ENCODE measurements around the gene POLR2L. TPM values are rescaled to one million over a fixed set of nuclear protein-coding genes. Genes with fewer than 3 reads are reported as not detected.

Gene POLR2L
- total RNA-seq, 1 donor from 2014 or later, result 76.7 TPM

GRCh38 chr11:831118-831864, 11.0 kb downstream of the POLR2L start:
- Mint-ChIP-seq H3K36me3 (ENCODE audit: low read depth, unreplicated experiment) (no peaks in the 10 kb centered on the region), H3K27me3 (ENCODE audit: unreplicated experiment) (peaks cover 18% of the 10 kb centered on the region), H3K4me1 (ENCODE audit: unreplicated experiment) (peaks cover 21% of the 10 kb centered on the region), H3K9me3 (ENCODE audit: unreplicated experiment) (no peaks in the 10 kb centered on the region), H3K4me3 (ENCODE audit: unreplicated experiment) (no peak overlapping the region), H3K27ac (ENCODE audit: unreplicated experiment) (no peak overlapping the region)
- peak; percentile 6 for DNase-seq (ENCODE audit: low spot score)
- TF ChIP-seq, protein P1, sequence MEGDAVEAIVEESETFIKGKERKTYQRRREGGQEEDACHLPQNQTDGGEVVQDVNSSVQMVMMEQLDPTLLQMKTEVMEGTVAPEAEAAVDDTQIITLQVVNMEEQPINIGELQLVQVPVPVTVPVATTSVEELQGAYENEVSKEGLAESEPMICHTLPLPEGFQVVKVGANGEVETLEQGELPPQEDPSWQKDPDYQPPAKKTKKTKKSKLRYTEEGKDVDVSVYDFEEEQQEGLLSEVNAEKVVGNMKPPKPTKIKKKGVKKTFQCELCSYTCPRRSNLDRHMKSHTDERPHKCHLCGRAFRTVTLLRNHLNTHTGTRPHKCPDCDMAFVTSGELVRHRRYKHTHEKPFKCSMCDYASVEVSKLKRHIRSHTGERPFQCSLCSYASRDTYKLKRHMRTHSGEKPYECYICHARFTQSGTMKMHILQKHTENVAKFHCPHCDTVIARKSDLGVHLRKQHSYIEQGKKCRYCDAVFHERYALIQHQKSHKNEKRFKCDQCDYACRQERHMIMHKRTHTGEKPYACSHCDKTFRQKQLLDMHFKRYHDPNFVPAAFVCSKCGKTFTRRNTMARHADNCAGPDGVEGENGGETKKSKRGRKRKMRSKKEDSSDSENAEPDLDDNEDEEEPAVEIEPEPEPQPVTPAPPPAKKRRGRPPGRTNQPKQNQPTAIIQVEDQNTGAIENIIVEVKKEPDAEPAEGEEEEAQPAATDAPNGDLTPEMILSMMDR (IDR thresholded peaks at IDR 0.05; ENCODE audit: unreplicated experiment), result no peak

DNA sequence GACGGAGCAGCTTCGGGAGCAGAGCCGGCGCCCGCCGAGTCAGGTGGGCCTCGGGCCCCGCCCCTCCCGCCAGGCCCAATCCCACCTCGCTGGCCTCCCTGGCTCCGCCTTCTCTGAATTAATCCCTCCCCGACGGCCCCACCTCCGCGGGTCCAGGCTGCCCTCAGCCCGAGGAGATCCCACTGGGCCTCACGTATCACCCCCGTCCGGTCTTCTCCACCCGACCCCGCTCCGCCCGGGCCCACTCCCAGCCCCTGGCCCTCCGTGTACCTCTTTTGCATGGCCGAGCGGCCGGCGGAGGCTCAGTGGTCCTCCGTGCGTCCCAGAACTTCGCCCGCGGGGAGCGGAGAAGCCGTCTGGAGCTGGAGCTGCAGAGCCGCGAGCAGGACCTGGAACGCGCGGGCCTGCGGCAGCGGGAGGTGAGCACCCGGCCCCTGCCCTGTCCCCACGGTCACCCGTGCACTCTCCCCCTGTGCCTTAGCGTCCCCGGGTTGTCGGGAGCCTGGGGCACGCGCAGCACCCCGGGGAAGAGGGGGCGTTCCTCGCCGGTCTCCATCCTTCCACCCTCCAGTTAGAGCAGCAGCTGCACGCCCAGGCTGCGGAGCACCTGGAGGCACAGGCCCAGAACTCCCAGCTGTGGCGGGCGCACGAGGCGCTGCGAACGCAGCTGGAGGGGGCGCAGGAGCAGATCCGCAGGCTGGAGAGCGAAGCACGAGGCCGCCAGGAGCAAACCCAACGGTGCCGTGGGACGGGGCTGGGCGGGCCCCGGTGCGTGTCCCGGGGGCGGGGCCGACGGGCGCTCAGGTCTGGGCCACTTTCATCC, 11.8 kb downstream of the POLR2L start:
- peaks cover 18% of the 10 kb centered on the region for H3K27me3 Mint-ChIP-seq (ENCODE audit: unreplicated experiment)
- H3K4me3 Mint-ChIP-seq (ENCODE audit: unreplicated experiment), result no peak overlapping the region
- H3K27ac Mint-ChIP-seq (ENCODE audit: unreplicated experiment), result no peak overlapping the region
- no peaks in the 10 kb centered on the region for H3K9me3 Mint-ChIP-seq (ENCODE audit: unreplicated experiment)
- DNase-seq (ENCODE audit: low spot score), result peak; percentile 79
- H3K36me3 Mint-ChIP-seq (ENCODE audit: low read depth, unreplicated experiment), result no peaks in the 10 kb centered on the region
- TF ChIP-seq, protein P1 (IDR thresholded peaks at IDR 0.05; ENCODE audit: unreplicated experiment), result no peak
- peaks cover 21% of the 10 kb centered on the region for H3K4me1 Mint-ChIP-seq (ENCODE audit: unreplicated experiment)

- no peaks in the 10 kb centered on the region for H3K9me3 Mint-ChIP-seq (ENCODE audit: unreplicated experiment)
- H3K4me1 Mint-ChIP-seq (ENCODE audit: unreplicated experiment), result peaks cover 21% of the 10 kb centered on the region
- H3K27me3 Mint-ChIP-seq (ENCODE audit: unreplicated experiment), result peaks cover 18% of the 10 kb centered on the region
- TF ChIP-seq, protein P1 (IDR thresholded peaks at IDR 0.05; ENCODE audit: unreplicated experiment), result no peak
- H3K36me3 Mint-ChIP-seq (ENCODE audit: low read depth, unreplicated experiment), result no peaks in the 10 kb centered on the region
- H3K27ac Mint-ChIP-seq (ENCODE audit: unreplicated experiment), result no peak overlapping the region
- H3K4me3 Mint-ChIP-seq (ENCODE audit: unreplicated experiment), result peak overlapping the region; percentile 80
- peak; percentile 27 for DNase-seq (ENCODE audit: low spot score)
Measured at GRCh38 chr11:829847-830294, 12.5 kb downstream of the POLR2L start.

DNA sequence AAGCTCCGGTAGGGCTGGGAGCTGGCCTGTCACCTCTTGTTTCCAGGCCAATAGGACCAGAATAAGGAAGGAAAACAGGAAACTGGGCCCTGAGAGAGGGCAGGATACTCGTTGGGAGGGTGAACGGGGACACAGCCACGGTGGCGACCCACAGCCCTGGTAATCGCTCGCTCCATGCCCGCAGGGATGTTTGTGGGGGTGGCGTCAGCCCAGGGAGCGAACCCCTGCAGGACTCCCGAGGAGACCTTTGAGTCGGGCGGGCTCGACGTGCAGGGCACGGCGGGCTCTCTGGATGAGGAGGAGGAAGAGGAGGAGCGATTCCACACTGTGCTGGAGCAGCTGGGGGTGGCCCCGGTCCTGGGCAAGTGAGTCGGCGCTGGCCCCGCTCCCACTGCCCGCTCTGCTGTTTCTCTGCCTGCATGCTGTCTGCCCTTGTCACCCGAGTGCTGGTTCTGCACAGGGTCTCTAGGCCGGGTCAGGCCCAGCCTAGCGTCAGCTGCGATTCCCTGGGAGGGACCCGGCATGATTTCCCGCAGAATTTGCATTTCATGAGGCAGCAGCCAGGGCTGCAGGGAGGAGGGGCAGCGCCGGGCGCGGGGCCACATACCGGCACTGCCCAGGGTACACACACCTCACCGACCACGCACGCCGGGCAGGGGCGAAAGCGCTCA, 13.0 kb downstream of the POLR2L start:
- H3K4me1 Mint-ChIP-seq (ENCODE audit: unreplicated experiment), result peaks cover 21% of the 10 kb centered on the region
- H3K9me3 Mint-ChIP-seq (ENCODE audit: unreplicated experiment), result no peaks in the 10 kb centered on the region
- no peak overlapping the region for H3K27ac Mint-ChIP-seq (ENCODE audit: unreplicated experiment)
- peak; percentile 48 for DNase-seq (ENCODE audit: low spot score)
- no peaks in the 10 kb centered on the region for H3K36me3 Mint-ChIP-seq (ENCODE audit: low read depth, unreplicated experiment)
- H3K4me3 Mint-ChIP-seq (ENCODE audit: unreplicated experiment), result peak overlapping the region; percentile 80
- TF ChIP-seq, protein P1 (IDR thresholded peaks at IDR 0.05; ENCODE audit: unreplicated experiment), result no peak
- peaks cover 17% of the 10 kb centered on the region for H3K27me3 Mint-ChIP-seq (ENCODE audit: unreplicated experiment)

Data from endothelial cell (in vitro differentiated cells).